Tibial artery (tissue), 4 donors: Measurements from ENCODE around the gene CDC42BPG.
A peak's percentile ranks its signal among the peaks of the same experiment; 100 is the strongest.

Experiments used
- DNase-seq, 2 donors: peaks; one replicate each; pipeline ENCODE4 v3.0.0-alpha.2; 2019
- H3K27ac ChIP-seq, 2 donors: fragments of 200-600 bp; sonication (generic) in 1 of 2; 1 replicate in 1 of 2; 2 replicates in 1 of 2; pipeline ENCODE4 v1.5.1; 2018 to 2019; ENCODE audit warnings: mild to moderate bottlenecking in 1 of 2
- H3K27me3 ChIP-seq, 2 donors: fragments of 200-600 bp; sonication (generic) in 1 of 2; one replicate each; pipeline versions ENCODE4 v1.5.1 to v1.6.0; 2016 to 2019
- H3K36me3 ChIP-seq, 3 donors: fragments of 200-600 bp; sonication (generic) in 2 of 3; one replicate each; pipeline ENCODE4 v1.5.1; 2016 to 2019; ENCODE audit warnings: mild to moderate bottlenecking in 2 of 3
- H3K4me1 ChIP-seq, 4 donors: fragments of 200-600 bp; sonication (generic) in 2 of 4; 1 replicate in 3 of 4; 2 replicates in 1 of 4; pipeline ENCODE4 v1.5.1; 2016 to 2019
- H3K4me3 ChIP-seq, 2 donors: fragments of 200-600 bp; sonication (generic) in 1 of 2; 1 replicate in 1 of 2; 2 replicates in 1 of 2; pipeline ENCODE4 v1.5.1; 2018 to 2019; ENCODE audit warnings: mild to moderate bottlenecking in 2 of 2
- H3K9me3 ChIP-seq, 3 donors: fragments of 200-600 bp; sonication (generic) in 1 of 3; one replicate each; pipeline ENCODE4 v1.5.1; 2016 to 2019
- intact Hi-C: fragments of 100-400 bp; cut with DNase I; formaldehyde crosslinking; loops from one replicate; pipeline ENCODE4 v1.15.0; 2023; ENCODE audit warnings: low total_unique reads
- TF ChIP-seq, protein P1 (sequence below), 2 experiments: fragments of 200-600 bp in 1 of 2; fragments of 450-650 bp in 1 of 2; IDR thresholded peaks; one replicate each; pipeline ENCODE4 v1.5.1; 2017 to 2019; ENCODE audit warnings: antibody characterized with exemption in 2 of 2, mild to moderate bottlenecking in 1 of 2, moderate library complexity in 1 of 2

Gene CDC42BPG

DNA sequence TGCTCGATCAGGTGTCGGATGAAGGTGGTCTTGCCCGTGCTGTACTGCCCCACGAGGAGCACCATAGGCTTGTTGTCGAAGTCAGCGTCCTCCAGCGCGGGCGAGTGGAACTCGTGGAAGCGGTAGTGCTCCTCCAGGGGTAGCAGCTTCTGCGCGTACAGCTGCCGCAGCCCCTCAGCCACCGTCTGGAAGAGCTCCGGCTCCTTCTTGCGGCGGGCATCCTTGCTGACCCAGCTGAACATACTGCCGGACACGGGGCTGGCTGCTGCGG, 33.7 kb upstream of the CDC42BPG start:
- TF ChIP-seq, protein P1, sequence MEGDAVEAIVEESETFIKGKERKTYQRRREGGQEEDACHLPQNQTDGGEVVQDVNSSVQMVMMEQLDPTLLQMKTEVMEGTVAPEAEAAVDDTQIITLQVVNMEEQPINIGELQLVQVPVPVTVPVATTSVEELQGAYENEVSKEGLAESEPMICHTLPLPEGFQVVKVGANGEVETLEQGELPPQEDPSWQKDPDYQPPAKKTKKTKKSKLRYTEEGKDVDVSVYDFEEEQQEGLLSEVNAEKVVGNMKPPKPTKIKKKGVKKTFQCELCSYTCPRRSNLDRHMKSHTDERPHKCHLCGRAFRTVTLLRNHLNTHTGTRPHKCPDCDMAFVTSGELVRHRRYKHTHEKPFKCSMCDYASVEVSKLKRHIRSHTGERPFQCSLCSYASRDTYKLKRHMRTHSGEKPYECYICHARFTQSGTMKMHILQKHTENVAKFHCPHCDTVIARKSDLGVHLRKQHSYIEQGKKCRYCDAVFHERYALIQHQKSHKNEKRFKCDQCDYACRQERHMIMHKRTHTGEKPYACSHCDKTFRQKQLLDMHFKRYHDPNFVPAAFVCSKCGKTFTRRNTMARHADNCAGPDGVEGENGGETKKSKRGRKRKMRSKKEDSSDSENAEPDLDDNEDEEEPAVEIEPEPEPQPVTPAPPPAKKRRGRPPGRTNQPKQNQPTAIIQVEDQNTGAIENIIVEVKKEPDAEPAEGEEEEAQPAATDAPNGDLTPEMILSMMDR (IDR thresholded peaks at IDR 0.05), result no peak
- H3K4me3 ChIP-seq, result peak overlapping the region; percentile 66 to 71
- H3K9me3 ChIP-seq, result no peaks in the 10 kb centered on the region
- intact Hi-C loops, result no loop called here
- peaks cover 5 to 18% (median 11%) of the 10 kb centered on the region in 3 donors for H3K36me3 ChIP-seq
- H3K27me3 ChIP-seq, result no peaks in the 10 kb centered on the region
- peaks cover 0 to 75% (median 51%) of the 10 kb centered on the region in 4 donors for H3K4me1 ChIP-seq
- H3K27ac ChIP-seq, result peak overlapping the region; percentile 81 to 97
- no peak for DNase-seq

DNA sequence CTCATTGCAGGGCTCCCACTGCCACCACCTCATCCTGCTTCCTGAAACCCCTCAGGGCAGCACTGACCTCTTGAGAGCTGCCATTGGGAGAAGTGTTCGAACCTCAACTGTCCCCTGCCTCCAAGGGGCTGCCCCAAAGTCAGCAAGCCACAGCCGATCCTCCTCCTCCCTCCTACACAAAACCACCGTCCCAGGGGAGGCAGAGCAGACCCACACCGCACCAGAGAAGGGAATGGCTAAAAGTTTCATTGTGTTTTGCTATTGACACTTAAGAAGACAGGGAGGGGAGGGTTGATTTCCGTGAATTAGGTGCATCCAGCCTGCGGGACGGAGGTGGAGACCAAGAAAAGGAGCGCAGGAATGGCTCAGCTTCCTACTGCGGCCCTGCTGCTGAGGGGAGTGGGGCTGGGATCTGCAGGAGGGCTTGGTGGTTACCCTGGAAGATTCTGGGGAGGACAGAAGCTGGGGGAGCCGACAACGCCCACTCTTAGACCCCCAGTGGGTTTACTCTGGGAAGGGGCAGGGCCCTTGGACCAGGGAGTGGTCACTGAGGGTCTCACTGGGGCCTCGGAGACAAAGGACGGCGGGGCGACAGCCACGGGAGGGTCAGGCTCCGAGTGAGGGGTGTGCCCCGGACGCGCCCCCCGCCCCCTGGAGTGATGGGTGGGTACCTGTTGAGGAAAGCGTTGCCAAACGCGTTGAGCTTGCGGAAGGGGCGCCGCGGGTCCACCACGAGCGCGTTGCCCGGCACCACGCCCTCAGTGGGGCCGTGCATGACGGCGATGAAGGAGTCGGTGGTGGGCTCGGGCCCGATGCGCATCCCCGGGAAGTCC, 33.2 kb upstream of the CDC42BPG start:
- TF ChIP-seq, protein P1 (IDR thresholded peaks at IDR 0.05), result no peak
- Histone ChIP-seq H3K27ac (peak overlapping the region; percentile 81 to 97), H3K4me3 (peak overlapping the region; percentile 66 to 71), H3K27me3 (no peaks in the 10 kb centered on the region), H3K4me1 (peaks cover 0 to 75% (median 51%) of the 10 kb centered on the region in 4 donors), H3K9me3 (no peaks in the 10 kb centered on the region), H3K36me3 (peaks cover 9 to 23% (median 15%) of the 10 kb centered on the region in 3 donors)
- intact Hi-C loops, result no loop called here
- DNase-seq, result no peak

DNA sequence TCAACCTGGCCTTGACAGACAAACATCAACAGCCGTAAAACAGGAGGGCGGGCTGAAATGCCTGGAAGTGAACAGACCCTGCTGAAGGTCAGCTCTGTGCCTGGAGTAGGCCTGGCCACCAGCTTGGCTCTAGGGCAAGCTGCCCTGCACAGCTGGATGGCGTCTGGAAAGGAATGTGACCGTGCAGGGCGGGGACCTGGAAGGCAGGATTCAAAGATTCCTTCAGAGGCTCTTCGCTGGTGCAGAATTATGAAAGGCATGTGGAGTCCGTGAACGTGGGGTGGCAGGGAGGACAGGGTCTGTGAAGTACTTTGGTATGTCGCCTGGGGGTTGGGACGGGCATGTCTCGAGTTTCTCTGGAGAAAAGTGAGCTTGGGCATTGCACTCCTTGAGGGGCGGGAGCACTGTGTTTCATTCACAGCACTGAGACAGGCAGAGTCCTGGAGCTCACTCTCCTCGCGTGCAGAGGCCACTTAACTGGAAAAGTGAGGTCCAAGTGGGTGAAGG, 32.4 kb upstream of the CDC42BPG start:
- Histone ChIP-seq H3K27me3 (no peaks in the 10 kb centered on the region), H3K4me3 (peak overlapping the region; percentile 66 to 71), H3K4me1 (peaks cover 0 to 75% (median 53%) of the 10 kb centered on the region in 4 donors), H3K36me3 (peaks cover 9 to 30% (median 22%) of the 10 kb centered on the region in 3 donors), H3K27ac (peak overlapping the region; percentile 81 to 97), H3K9me3 (no peaks in the 10 kb centered on the region)
- intact Hi-C loops, result no loop called here
- TF ChIP-seq, protein P1 (IDR thresholded peaks at IDR 0.05), result no peak
- DNase-seq, result peak in 1 of 2 donors; percentile 80

DNA sequence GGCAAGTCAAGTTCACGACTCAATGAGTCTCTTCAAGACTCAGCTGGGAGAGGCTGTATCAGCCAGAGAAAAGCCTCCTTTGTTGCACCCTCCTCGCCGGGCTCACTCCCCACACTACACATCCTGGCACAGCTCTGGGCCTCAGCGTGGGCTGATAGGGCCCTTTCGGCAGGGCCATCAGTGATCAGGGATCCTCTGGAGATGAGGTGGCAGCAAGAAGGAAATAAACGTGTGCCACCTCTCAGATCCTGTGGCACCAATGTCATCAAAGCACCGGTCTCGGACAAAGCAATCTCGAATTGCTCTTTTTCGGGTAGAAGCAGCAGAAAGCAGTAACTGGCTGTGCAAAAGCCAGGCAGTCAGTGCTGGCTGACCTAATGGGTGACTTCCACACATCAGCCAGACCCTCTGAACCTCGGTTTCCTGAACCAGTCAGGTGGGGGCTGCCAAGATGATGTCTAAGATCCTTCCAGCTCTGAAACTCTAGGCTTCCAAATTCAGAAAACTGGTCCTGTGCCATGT, 31.8 kb upstream of the CDC42BPG start:
- no peaks in the 10 kb centered on the region for H3K27me3 ChIP-seq
- intact Hi-C loops, result no loop called here
- H3K27ac ChIP-seq, result peak overlapping the region; percentile 81 to 97
- H3K4me3 ChIP-seq, result peak overlapping the region; percentile 66 to 71
- H3K36me3 ChIP-seq, result peaks cover 9 to 36% (median 26%) of the 10 kb centered on the region in 3 donors
- peaks cover 0 to 75% (median 57%) of the 10 kb centered on the region in 4 donors for H3K4me1 ChIP-seq
- TF ChIP-seq, protein P1 (IDR thresholded peaks at IDR 0.05), result no peak
- DNase-seq, result no peak
- H3K9me3 ChIP-seq, result no peaks in the 10 kb centered on the region

DNA sequence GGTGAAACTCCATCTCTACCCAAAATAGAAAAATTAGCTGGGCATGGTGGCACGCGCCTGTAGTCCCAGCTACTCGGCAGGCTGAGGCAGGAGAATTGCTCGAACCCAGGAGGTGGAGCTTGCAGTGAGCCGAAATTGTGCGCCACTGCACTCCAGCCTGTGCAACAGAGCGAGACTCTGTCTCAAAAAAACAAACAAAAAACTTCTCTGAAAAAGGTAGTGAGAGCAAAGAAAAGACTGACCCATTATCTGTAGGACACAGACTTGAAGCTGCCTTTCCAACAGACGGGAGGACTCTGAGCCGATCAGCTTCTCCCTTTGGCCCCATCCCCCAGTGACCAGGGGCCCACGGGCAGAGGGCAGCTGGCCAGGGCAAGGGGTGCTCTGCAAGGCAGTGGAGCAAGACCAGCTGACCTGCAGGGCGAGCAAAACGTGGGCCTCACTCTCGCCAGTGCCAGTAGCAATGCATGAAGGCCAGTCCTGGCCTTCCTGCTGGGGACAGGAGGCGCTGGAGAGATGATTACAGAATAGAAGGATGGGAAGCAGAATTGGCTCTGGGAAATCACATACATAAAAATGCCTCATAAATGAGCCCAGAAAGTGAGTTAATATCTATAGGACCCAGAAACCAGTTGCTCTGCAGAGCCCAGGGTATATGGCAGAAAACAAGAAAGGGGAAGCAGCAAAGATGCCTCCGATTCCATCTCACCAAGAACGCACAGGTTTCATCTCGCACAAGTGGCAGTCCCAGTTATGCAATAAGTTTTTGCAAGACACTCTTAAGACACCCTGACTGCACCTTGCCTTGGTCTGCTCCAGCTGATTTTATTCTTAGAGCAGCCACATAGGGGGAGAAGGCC, 31.1 kb upstream of the CDC42BPG start:
- Histone ChIP-seq H3K9me3 (no peaks in the 10 kb centered on the region), H3K27ac (peak overlapping the region; percentile 81 to 97), H3K27me3 (no peaks in the 10 kb centered on the region), H3K4me1 (peaks cover 0 to 76% (median 64%) of the 10 kb centered on the region in 4 donors), H3K4me3 (peak overlapping the region; percentile 66 to 71), H3K36me3 (peaks cover 13 to 42% (median 26%) of the 10 kb centered on the region in 3 donors)
- no peak for DNase-seq
- intact Hi-C loops, result no loop called here
- TF ChIP-seq, protein P1 (IDR thresholded peaks at IDR 0.05), result no peak
